ENCODE results near the gene METTL16. TPM values are rescaled to one million over a fixed set of nuclear protein-coding genes. Genes with fewer than 3 reads are reported as not detected.

Gene METTL16
- total and polyA plus RNA-seq, 10 donors, result 17.1 to 38.2 (median 27.8) TPM

- no peak for DNase-seq
- WGBS, 5 donors, result 93 to 99% (median 94%) methylated on average over 4 of the region's 4 CpGs
- no peak overlapping the region for H3K27ac ChIP-seq
- no peaks in the 10 kb centered on the region for H3K9me3 ChIP-seq
- intact Hi-C loops (cut with DNase I; ENCODE audit: low total_unique reads), result no loop called here
- no peak for TF ChIP-seq POLR2A (IDR thresholded peaks at IDR 0.05)
- no peak for TF ChIP-seq POLR2AphosphoS5 (IDR thresholded peaks at IDR 0.05)
- TF ChIP-seq CTCF (IDR thresholded peaks at IDR 0.05 in 8 of 11, conservative IDR thresholded peaks at IDR 0.05 in 3 of 11), result no peak
- H3K36me3 ChIP-seq, result peaks cover 10 to 100% (median 66%) of the 10 kb centered on the region in 6 donors
- H3K4me3 ChIP-seq, result no peak overlapping the region
- H3K4me1 ChIP-seq, result no peaks in the 10 kb centered on the region
- H3K27me3 ChIP-seq (replicated peaks in 1 of 7), result no peaks in the 10 kb centered on the region
These were observed 43.4 kb downstream of the METTL16 start for GRCh38 chr17:2468270-2468669.

- 88 to 98% (median 95%) methylated on average over 12 of the region's 12 CpGs for WGBS, 5 donors
- DNase-seq, result no peak
- Histone ChIP-seq H3K4me1 (no peaks in the 10 kb centered on the region), H3K27ac (no peak overlapping the region), H3K9me3 (no peaks in the 10 kb centered on the region), H3K4me3 (no peak overlapping the region), H3K27me3 (replicated peaks in 1 of 7) (no peaks in the 10 kb centered on the region), H3K36me3 (peaks cover 13 to 100% (median 69%) of the 10 kb centered on the region in 6 donors)
- intact Hi-C loops (cut with DNase I; ENCODE audit: low total_unique reads), result no loop called here
- no peak for TF ChIP-seq CTCF (IDR thresholded peaks at IDR 0.05 in 8 of 11, conservative IDR thresholded peaks at IDR 0.05 in 3 of 11)
- TF ChIP-seq POLR2AphosphoS5 (IDR thresholded peaks at IDR 0.05), result no peak
- TF ChIP-seq POLR2A (IDR thresholded peaks at IDR 0.05), result no peak
These were observed 44.8 kb downstream of the METTL16 start for GRCh38 chr17:2466931-2467330.

- no peak overlapping the region for H3K4me3 ChIP-seq
- TF ChIP-seq CTCF (IDR thresholded peaks at IDR 0.05 in 8 of 11, conservative IDR thresholded peaks at IDR 0.05 in 3 of 11) (no peak), POLR2AphosphoS5 (IDR thresholded peaks at IDR 0.05) (no peak), POLR2A (IDR thresholded peaks at IDR 0.05) (no peak)
- no peaks in the 10 kb centered on the region for H3K27me3 ChIP-seq (replicated peaks in 1 of 7)
- intact Hi-C loops (cut with DNase I; ENCODE audit: low total_unique reads), result no loop called here
- DNase-seq, result no peak
- H3K27ac ChIP-seq, result peak overlapping the region in 3 of 8 donors; percentile 16 to 50 (median 38)
- H3K9me3 ChIP-seq, result no peaks in the 10 kb centered on the region
- 81 to 89% (median 88%) methylated on average over 8 of the region's 8 CpGs for WGBS, 5 donors
- peaks cover 13 to 100% (median 69%) of the 10 kb centered on the region in 6 donors for H3K36me3 ChIP-seq
- no peaks in the 10 kb centered on the region for H3K4me1 ChIP-seq
These were observed 49.2 kb downstream of the METTL16 start for GRCh38 chr17:2462481-2462880.

GRCh38 chr17:2459917-2460271, 51.8 kb downstream of the METTL16 start:
- TF ChIP-seq POLR2A (IDR thresholded peaks at IDR 0.05) (no peak), CTCF (IDR thresholded peaks at IDR 0.05 in 8 of 11, conservative IDR thresholded peaks at IDR 0.05 in 3 of 11) (no peak), POLR2AphosphoS5 (IDR thresholded peaks at IDR 0.05) (no peak)
- Histone ChIP-seq H3K27me3 (replicated peaks in 1 of 7) (no peaks in the 10 kb centered on the region), H3K4me1 (no peaks in the 10 kb centered on the region), H3K27ac (no peak overlapping the region), H3K9me3 (no peaks in the 10 kb centered on the region), H3K36me3 (peaks cover 7 to 100% (median 65%) of the 10 kb centered on the region in 6 donors), H3K4me3 (no peak overlapping the region)
- DNase-seq, result no peak
- WGBS, 5 donors, result 83 to 88% (median 84%) methylated on average over 3 of the region's 3 CpGs
- intact Hi-C loops (cut with DNase I; ENCODE audit: low total_unique reads), result no loop called here
